Psoas muscle (tissue), 8 donors: ENCODE measurements around the gene EFNA2. TPM values are rescaled to one million over a fixed set of nuclear protein-coding genes. Genes with fewer than 3 reads are reported as not detected.
A peak's percentile ranks its signal among the peaks of the same experiment; 100 is the strongest.

Experiments
- ATAC-seq, 4 donors: fragments of 200-7000 bp; cut with Tn5 transposase; one replicate each; pipeline ENCODE4 v1.9.1; 2020; ENCODE audit warnings: moderate library complexity in 3 of 4, mild to moderate bottlenecking in 2 of 4
- DNase-seq, 2 donors: peaks; one replicate each; pipeline ENCODE4 v3.0.0-alpha.2; 2020
- H3K27ac ChIP-seq: fragments of 200-600 bp; one replicate; pipeline ENCODE4 v1.8.0; 2022
- H3K27me3 ChIP-seq, 3 donors: fragments of 200-600 bp in 1 of 3; one replicate each; pipeline versions ENCODE4 v1.6.1 to v1.8.0; 2013 to 2022; ENCODE audit warnings: low read length in 2 of 3, mild to moderate bottlenecking in 2 of 3, moderate library complexity in 1 of 3; ENCODE audit not compliant: insufficient read depth in 3 of 3
- H3K36me3 ChIP-seq, 2 donors: fragments of 200-600 bp in 1 of 2; one replicate each; pipeline versions ENCODE4 v1.6.1 to v1.8.0; 2013 to 2022; ENCODE audit warnings: low read depth in 1 of 2, mild to moderate bottlenecking in 1 of 2, moderate library complexity in 1 of 2; ENCODE audit not compliant: insufficient read depth in 1 of 2
- H3K4me1 ChIP-seq: fragments of 200-600 bp; one replicate; pipeline ENCODE4 v1.8.0; 2022
- H3K4me3 ChIP-seq: fragments of 200-600 bp; one replicate; pipeline ENCODE4 v1.8.0; 2022; ENCODE audit warnings: mild to moderate bottlenecking
- H3K9me3 ChIP-seq: fragments of 200-600 bp; one replicate; pipeline ENCODE4 v1.8.0; 2022
- CTCF ChIP-seq: fragments of 200-600 bp; IDR thresholded peaks from one replicate; pipeline ENCODE4 v1.8.0; 2022; ENCODE audit warnings: antibody characterized with exemption
- WGBS, 3 donors: extraction: QIAGEN DNeasy Blood & Tissue Kit; methylation state at CpG; one replicate each; pipeline versions ENCODE4 v1.1.6 to v1.1.7; 2013; 5-methylcytosine and 5-hydroxymethylcytosine counted together
- intact Hi-C, 2 donors: fragments of 100-400 bp; cut with DNase I; formaldehyde crosslinking; loops; one replicate each; pipeline versions ENCODE4 v1.11.0 to v1.14.2; 2022
- polyA plus RNA-seq, 3 donors: library from polyadenylated mRNA; stranded (reverse); fragments of 200-250 nt; gene quantifications; one replicate each; pipeline ENCODE4 v1.2.3, GENCODE V29; 2013
- total RNA-seq, 4 donors: library from RNA; stranded (reverse); fragmentation: NEBNext Ultra II Directional in 2 of 4; extraction: Animal tissue kit (Norgen Biotek cat#: 25700) in 2 of 4; gene quantifications; one replicate each; pipeline versions ENCODE4 v1.2.1 to v1.2.4, GENCODE V29; 2021 to 2023
- donor health status: healthy with polysubstance abuse.
- donor health status: DM: no; HTN: no; CAD: no; lungs with moderate emphysema.
- donor health status: Bipolar disorder and iron deficiency.
- donor health status: healthy.
- donor health status: DM: yes; HTN: yes; CAD: no.
- donor health status: DM: no; HTN: no; CAD: no.
- donor health status: DM: no; HTN: no; CAD: no.
- donor health status: DM: yes; HTN: yes; CAD: no.

Gene EFNA2
- total and polyA plus RNA-seq, 7 donors, result not detected

GRCh38 chr19:1307755-1308303 is 22.2 kb downstream of the EFNA2 start:
- Histone ChIP-seq H3K9me3 (no peaks in the 10 kb centered on the region), H3K36me3 (no peaks in the 10 kb centered on the region), H3K27ac (no peak overlapping the region), H3K4me1 (no peaks in the 10 kb centered on the region), H3K4me3 (no peak overlapping the region), H3K27me3 (peaks cover 0 to 19% (median 1%) of the 10 kb centered on the region in 3 donors)
- intact Hi-C loops, result no loop called here
- TF ChIP-seq CTCF, result no peak
- DNase-seq, result peak in 1 of 2 donors; percentile 7
- no peak for ATAC-seq
- WGBS, 3 donors, result 86 to 91% (median 87%) methylated on average over 20 of the region's 20 CpGs

- Histone ChIP-seq H3K27me3 (peaks cover 0 to 28% (median 5%) of the 10 kb centered on the region in 3 donors), H3K4me1 (no peaks in the 10 kb centered on the region), H3K4me3 (no peak overlapping the region), H3K36me3 (no peaks in the 10 kb centered on the region), H3K9me3 (no peaks in the 10 kb centered on the region), H3K27ac (no peak overlapping the region)
- 50 to 62% (median 58%) methylated on average over 11 of the region's 11 CpGs for WGBS, 3 donors
- TF ChIP-seq CTCF, result no peak
- intact Hi-C loops, result no loop called here
- no peak for ATAC-seq
- no peak for DNase-seq
These were observed 23.0 kb downstream of the EFNA2 start for GRCh38 chr19:1308718-1309117.

- TF ChIP-seq CTCF, result no peak
- H3K27ac ChIP-seq, result no peak overlapping the region
- no peaks in the 10 kb centered on the region for H3K36me3 ChIP-seq
- no peaks in the 10 kb centered on the region for H3K9me3 ChIP-seq
- ATAC-seq (no peak), DNase-seq (no peak)
- H3K27me3 ChIP-seq, result peaks cover 0 to 39% (median 5%) of the 10 kb centered on the region in 3 donors
- no peak overlapping the region for H3K4me3 ChIP-seq
- intact Hi-C loops, result no loop called here
- 58 to 65% (median 63%) methylated on average over 24 to 28 of the region's 28 CpGs for WGBS, 3 donors
- H3K4me1 ChIP-seq, result no peaks in the 10 kb centered on the region
These were observed 24.5 kb downstream of the EFNA2 start for GRCh38 chr19:1309977-1310852.

- H3K4me1 ChIP-seq, result peaks cover 4% of the 10 kb centered on the region
- no peak for ATAC-seq
- intact Hi-C loops, result no loop called here
- 67 to 74% (median 74%) methylated on average over 12 to 18 of the region's 18 CpGs for WGBS, 3 donors
- peaks cover 0 to 45% (median 5%) of the 10 kb centered on the region in 3 donors for H3K27me3 ChIP-seq
- no peaks in the 10 kb centered on the region for H3K36me3 ChIP-seq
- DNase-seq, result no peak
- no peak overlapping the region for H3K27ac ChIP-seq
- H3K9me3 ChIP-seq, result no peaks in the 10 kb centered on the region
- TF ChIP-seq CTCF, result no peak
- H3K4me3 ChIP-seq, result no peak overlapping the region
These were observed 25.1 kb downstream of the EFNA2 start for GRCh38 chr19:1310853-1311180.
